ENCODE measurements around the gene ZMYND8.
"Not testable (repeated sequence)": the region's sequence is repeated elsewhere in the genome, so short reads cannot be mapped to it uniquely, and the experiment has no call there.

The ZMYND8 gene

GRCh38 chr20:47220161-47220582, 136.3 kb downstream of the ZMYND8 start:
- TF ChIP-seq ZNF274 (IDR thresholded peaks at IDR 0.05; ENCODE audit: low read depth, low read length), result no peak
- H3K4me3 ChIP-seq (ENCODE audit: low read length), result no peak overlapping the region

- TF ChIP-seq ZNF274 (IDR thresholded peaks at IDR 0.05; ENCODE audit: low read depth, low read length), result no peak
- H3K4me3 ChIP-seq (ENCODE audit: low read length), result no peak overlapping the region
These were observed 138.7 kb downstream of the ZMYND8 start for GRCh38 chr20:47217482-47218446.

- no peak overlapping the region for H3K4me3 ChIP-seq (ENCODE audit: low read length)
- no peak for TF ChIP-seq ZNF274 (IDR thresholded peaks at IDR 0.05; ENCODE audit: low read depth, low read length)
These were observed 139.6 kb downstream of the ZMYND8 start for GRCh38 chr20:47216819-47217410.

GRCh38 chr20:47215653-47216397, 140.7 kb downstream of the ZMYND8 start:
- TF ChIP-seq ZNF274 (IDR thresholded peaks at IDR 0.05; ENCODE audit: low read depth, low read length), result no peak
- no peak overlapping the region for H3K4me3 ChIP-seq (ENCODE audit: low read length)

GRCh38 chr20:47213966-47214365, 142.5 kb downstream of the ZMYND8 start:
- TF ChIP-seq ZNF274 (IDR thresholded peaks at IDR 0.05; ENCODE audit: low read depth, low read length), result no peak
- H3K4me3 ChIP-seq (ENCODE audit: low read length), result no peak overlapping the region

GRCh38 chr20:47212606-47213207, 143.8 kb downstream of the ZMYND8 start:
- H3K4me3 ChIP-seq (ENCODE audit: low read length), result no peak overlapping the region
- no peak for TF ChIP-seq ZNF274 (IDR thresholded peaks at IDR 0.05; ENCODE audit: low read depth, low read length)

GRCh38 chr20:47211036-47211435, 145.5 kb downstream of the ZMYND8 start:
- no peak overlapping the region for H3K4me3 ChIP-seq (ENCODE audit: low read length)
- TF ChIP-seq ZNF274 (IDR thresholded peaks at IDR 0.05; ENCODE audit: low read depth, low read length), result no peak

GRCh38 chr20:47210470-47210869, 146.0 kb downstream of the ZMYND8 start:
- H3K4me3 ChIP-seq (ENCODE audit: low read length), result no peak overlapping the region
- TF ChIP-seq ZNF274 (IDR thresholded peaks at IDR 0.05; ENCODE audit: low read depth, low read length), result no peak

- H3K4me3 ChIP-seq (ENCODE audit: low read length), result no peak overlapping the region
- no peak for TF ChIP-seq ZNF274 (IDR thresholded peaks at IDR 0.05; ENCODE audit: low read depth, low read length)
These were observed 146.5 kb downstream of the ZMYND8 start for GRCh38 chr20:47209982-47210381.

- no peak for TF ChIP-seq ZNF274 (IDR thresholded peaks at IDR 0.05; ENCODE audit: low read depth, low read length)
- no peak overlapping the region for H3K4me3 ChIP-seq (ENCODE audit: low read length)
These were observed 147.8 kb downstream of the ZMYND8 start for GRCh38 chr20:47208534-47209174.

GRCh38 chr20:47206962-47207641, 149.4 kb downstream of the ZMYND8 start:
- no peak overlapping the region for H3K4me3 ChIP-seq (ENCODE audit: low read length)
- TF ChIP-seq ZNF274 (IDR thresholded peaks at IDR 0.05; ENCODE audit: low read depth, low read length), result no peak

GRCh38 chr20:47206552-47206951, 149.9 kb downstream of the ZMYND8 start:
- not testable (repeated sequence) for H3K4me3 ChIP-seq (ENCODE audit: low read length)

- H3K4me3 ChIP-seq (ENCODE audit: low read length), result no peak overlapping the region
- TF ChIP-seq ZNF274 (IDR thresholded peaks at IDR 0.05; ENCODE audit: low read depth, low read length), result no peak
These were observed 150.8 kb downstream of the ZMYND8 start for GRCh38 chr20:47205577-47206123.

GRCh38 chr20:47204850-47205122, 151.7 kb downstream of the ZMYND8 start:
- H3K4me3 ChIP-seq (ENCODE audit: low read length), result not testable (repeated sequence)

Measured in GM08714 (cell line).